HCT116 (cell line): ENCODE data around the gene PGM3. TPM values are rescaled to one million over a fixed set of nuclear protein-coding genes. Genes with fewer than 3 reads are reported as not detected.

Source experiments
- ATAC-seq: fragments of 200-7000 bp; cut with Tn5 transposase; 2 replicates; pipeline ENCODE4 v1.9.1; 2020; ENCODE audit warnings: mild to moderate bottlenecking, moderate library complexity
- BruUV-seq: library from RNA; stranded (reverse); fragments of 400-500 nt; replicated peaks from 2 replicates; lab custom pipeline; 2021; lab: Mats Ljungman, UMichigan
- CTCF ChIA-PET: fragments of 300-600 bp; sonication (Branson Sonifier 250); formaldehyde crosslinking; loops from one replicate; lab custom pipeline; 2021; ENCODE audit warnings: antibody characterized with exemption; lab: Charles Lee
- POLR2A ChIA-PET: fragments of 300-600, 350-600 bp; sonication (Branson Sonifier 250); formaldehyde crosslinking; loops from one replicate; lab custom pipeline; 2021; ENCODE audit warnings: antibody characterized with exemption; lab: Charles Lee
- RAD21 ChIA-PET, 2 experiments: fragments of 300-600 bp; sonication (Branson Sonifier 250); formaldehyde crosslinking; loops; one replicate each; lab custom pipeline; 2023; ENCODE audit warnings: low total read pairs in 2 of 2; ENCODE audit not compliant: uncharacterized antibody in 2 of 2, unreplicated experiment in 2 of 2, low non-redundant PET in 1 of 2; lab: Charles Lee
- DNase-seq: peaks from one replicate; pipeline ENCODE4 v3.0.0-alpha.2; 2010; ENCODE audit warnings: low read depth, low spot score
- H2AFZ ChIP-seq: fragments of 200-600 bp; shearing (Covaris generic), sonication (generic); 2 replicates; pipeline ENCODE4 v1.6.1; 2017; ENCODE audit warnings: low read depth, mixed run types, mixed read lengths, antibody characterized with exemption, low read length; ENCODE audit not compliant: poor library complexity, severe bottlenecking
- H3K27ac ChIP-seq: 2 replicates; pipeline ENCODE4 v1.5.1; 2012; ENCODE audit warnings: low read depth, low read length
- H3K27me3 ChIP-seq: fragments of 200-600 bp; sonication (generic); 2 replicates; pipeline ENCODE4 v1.6.1; 2016; ENCODE audit warnings: mixed run types, low read length, mixed read lengths; ENCODE audit not compliant: insufficient read depth
- H3K36me3 ChIP-seq, 2 experiments: fragments of 200-500 bp in 1 of 2; fragments of 200-600 bp in 1 of 2; sonication (Bioruptor generic) in 1 of 2; sonication (generic) in 1 of 2; 2 replicates each; pipeline versions ENCODE4 v1.5.1 to v1.6.1; 2014 to 2016; ENCODE audit warnings: low read length in 2 of 2, inconsistent platforms in 1 of 2, mixed read lengths in 1 of 2, mixed run types in 1 of 2; ENCODE audit not compliant: insufficient read depth in 2 of 2, control insufficient read depth in 1 of 2
- H3K4me1 ChIP-seq, 2 experiments: fragments of 200-600 bp in 1 of 2; sonication (generic) in 1 of 2; 2 replicates each; pipeline versions ENCODE4 v1.5.1 to v1.6.1; 2012 to 2017; ENCODE audit warnings: low read length in 2 of 2, inconsistent platforms in 1 of 2, mild to moderate bottlenecking in 1 of 2, mixed read lengths in 1 of 2, mixed run types in 1 of 2, moderate library complexity in 1 of 2; ENCODE audit not compliant: insufficient read depth in 2 of 2, control insufficient read depth in 1 of 2
- H3K4me2 ChIP-seq: fragments of 200-600 bp; sonication (generic); 2 replicates; pipeline ENCODE4 v1.6.1; 2017; ENCODE audit warnings: mixed run types, low read length, mixed read lengths
- H3K4me3 ChIP-seq, 2 experiments: fragments of 200-600 bp in 1 of 2; sonication (generic) in 1 of 2; replicated peaks in 1 of 2; 2 replicates each; pipeline ENCODE4 v1.5.1; 2011 to 2016; ENCODE audit warnings: low read length in 2 of 2, control low read depth in 1 of 2, low read depth in 1 of 2, mild to moderate bottlenecking in 1 of 2, mixed read lengths in 1 of 2, mixed run types in 1 of 2
- H3K79me2 ChIP-seq: fragments of 200-600 bp; sonication (generic); 2 replicates; pipeline ENCODE4 v1.6.1; 2017; ENCODE audit warnings: mild to moderate bottlenecking, mixed run types, low read length, moderate library complexity, mixed read lengths; ENCODE audit not compliant: insufficient read depth
- H3K9ac ChIP-seq: fragments of 200-600 bp; sonication (generic); 2 replicates; pipeline ENCODE4 v1.6.1; 2016; ENCODE audit warnings: low read length, mixed read lengths
- H3K9me2 ChIP-seq: fragments of 200-600 bp; sonication (generic), shearing (Covaris generic); 2 replicates; pipeline ENCODE4 v1.6.1; 2017; ENCODE audit warnings: mixed run types, mild to moderate bottlenecking, moderate library complexity; ENCODE audit not compliant: insufficient read depth
- H3K9me3 ChIP-seq, 2 experiments: fragments of 200-500 bp in 1 of 2; fragments of 200-600 bp in 1 of 2; sonication (Bioruptor generic) in 1 of 2; sonication (generic) in 1 of 2; 2 replicates each; pipeline ENCODE4 v1.6.1; 2014 to 2017; ENCODE audit warnings: low read length in 2 of 2, mixed read lengths in 2 of 2, inconsistent platforms in 1 of 2, low read depth in 1 of 2, mild to moderate bottlenecking in 1 of 2, mixed run types in 1 of 2, moderate library complexity in 1 of 2; ENCODE audit not compliant: control insufficient read depth in 1 of 2, insufficient read depth in 1 of 2
- H4K20me1 ChIP-seq: fragments of 200-600 bp; sonication (generic), shearing (Covaris generic); 2 replicates; pipeline ENCODE4 v1.6.1; 2017; ENCODE audit warnings: mixed run types, mild to moderate bottlenecking, moderate library complexity; ENCODE audit not compliant: insufficient read depth
- CBX3 ChIP-seq: IDR thresholded peaks from 2 replicates; pipeline ENCODE4 v1.6.1; 2012; ENCODE audit warnings: low read depth
- ELF1 ChIP-seq: IDR thresholded peaks from 2 replicates; pipeline ENCODE4 v1.6.1; 2012; ENCODE audit warnings: low read depth, borderline replicate concordance
- EZH2 ChIP-seq: fragments of 200-600 bp; sonication (generic); IDR thresholded peaks from 2 replicates; pipeline ENCODE4 v1.6.1; 2017; ENCODE audit warnings: antibody characterized with exemption, mixed run types
- EZH2phosphoT487 ChIP-seq: fragments of 200-600 bp; IDR thresholded peaks from 2 replicates; pipeline ENCODE4 v1.6.1; 2018; ENCODE audit warnings: antibody characterized with exemption, borderline replicate concordance
- POLR2AphosphoS5 ChIP-seq: IDR thresholded peaks from 2 replicates; pipeline ENCODE4 v1.6.1; 2011; ENCODE audit warnings: mild to moderate bottlenecking, low read depth, low read length, moderate library complexity
- RAD21 ChIP-seq: IDR thresholded peaks from 2 replicates; pipeline ENCODE4 v1.6.1; 2012; ENCODE audit warnings: low read depth, mild to moderate bottlenecking
- SP1 ChIP-seq: IDR thresholded peaks from 2 replicates; pipeline ENCODE4 v1.6.1; 2012; ENCODE audit warnings: low read depth
- TCF7L2 ChIP-seq: IDR thresholded peaks from 2 replicates; pipeline ENCODE4 v1.7.0; 2011; ENCODE audit warnings: borderline replicate concordance, inconsistent platforms; ENCODE audit not compliant: insufficient read depth, insufficient read length; ENCODE audit errors: extremely low read depth
- YY1 ChIP-seq: IDR thresholded peaks from 2 replicates; pipeline ENCODE4 v1.6.1; 2011; ENCODE audit warnings: low read length, low read depth, moderate library complexity, mild to moderate bottlenecking; ENCODE audit not compliant: insufficient replicate concordance; ENCODE audit errors: extremely low read depth
- intact Hi-C: fragments of 100-400 bp; cut with micrococcal nuclease; formaldehyde crosslinking; loops from 2 replicates; pipeline ENCODE4 v1.10.0; 2022
- total RNA-seq: library from RNA; stranded (reverse); gene quantifications from one replicate; pipeline ENCODE4 v1.2.1, GENCODE V29; 2021; ENCODE audit not compliant: unreplicated experiment
- TF ChIP-seq, protein P1 (sequence below): IDR thresholded peaks from 2 replicates; pipeline ENCODE4 v1.6.1; 2012; ENCODE audit warnings: low read depth

PGM3 gene
- total RNA-seq, 1 experiment from 2014 or later, result 63.5 TPM

GRCh38 chr6:83138758-83139157 lies 54.3 kb downstream of the PGM3 start:
- no peak overlapping the region for H2AFZ ChIP-seq
- ChIA-PET POLR2A (no interaction called here), CTCF (no interaction called here), RAD21 (no interaction called here)
- no peak overlapping the region for H3K4me2 ChIP-seq
- ATAC-seq (no peak), DNase-seq (no peak)
- no peak overlapping the region for H3K27ac ChIP-seq
- BruUV-seq, result no TSS peak
- TF ChIP-seq CBX3 (no peak), YY1 (no peak), RAD21 (no peak), TCF7L2 (no peak), SP1 (no peak), EZH2 (no peak), ELF1 (no peak), POLR2AphosphoS5 (no peak)
- H3K9ac ChIP-seq, result no peak overlapping the region
- H3K27me3 ChIP-seq, result no peaks in the 10 kb centered on the region
- no peaks in the 10 kb centered on the region for H3K9me3 ChIP-seq
- no peaks in the 10 kb centered on the region for H3K9me2 ChIP-seq
- H3K4me3 ChIP-seq, result no peak overlapping the region
- no peaks in the 10 kb centered on the region for H4K20me1 ChIP-seq
- no peaks in the 10 kb centered on the region for H3K4me1 ChIP-seq
- no peaks in the 10 kb centered on the region for H3K36me3 ChIP-seq
- intact Hi-C loops, result no loop called here
- H3K79me2 ChIP-seq, result no peaks in the 10 kb centered on the region

- CTCF ChIA-PET, result no interaction called here
- POLR2A ChIA-PET, result no interaction called here
These were observed 54.8 kb downstream of the PGM3 start for GRCh38 chr6:83138118-83138722.

More at GRCh38 chr6:83138118-83138722, 54.8 kb downstream of the PGM3 start:
- intact Hi-C loops, result no loop called here
- Histone ChIP-seq H3K9me3 (no peaks in the 10 kb centered on the region), H3K27me3 (no peaks in the 10 kb centered on the region), H3K4me3 (no peak overlapping the region), H3K4me1 (no peaks in the 10 kb centered on the region), H3K9ac (no peak overlapping the region), H2AFZ (no peak overlapping the region), H3K79me2 (no peaks in the 10 kb centered on the region), H3K27ac (no peak overlapping the region), H3K9me2 (no peaks in the 10 kb centered on the region), H3K36me3 (no peaks in the 10 kb centered on the region), H3K4me2 (no peak overlapping the region), H4K20me1 (no peaks in the 10 kb centered on the region)
- DNase-seq, result no peak
- BruUV-seq, result no TSS peak
- RAD21 ChIA-PET, result no interaction called here
- no peak for ATAC-seq
- TF ChIP-seq TCF7L2 (no peak), ELF1 (no peak), EZH2phosphoT487 (no peak)
- TF ChIP-seq, protein P1, sequence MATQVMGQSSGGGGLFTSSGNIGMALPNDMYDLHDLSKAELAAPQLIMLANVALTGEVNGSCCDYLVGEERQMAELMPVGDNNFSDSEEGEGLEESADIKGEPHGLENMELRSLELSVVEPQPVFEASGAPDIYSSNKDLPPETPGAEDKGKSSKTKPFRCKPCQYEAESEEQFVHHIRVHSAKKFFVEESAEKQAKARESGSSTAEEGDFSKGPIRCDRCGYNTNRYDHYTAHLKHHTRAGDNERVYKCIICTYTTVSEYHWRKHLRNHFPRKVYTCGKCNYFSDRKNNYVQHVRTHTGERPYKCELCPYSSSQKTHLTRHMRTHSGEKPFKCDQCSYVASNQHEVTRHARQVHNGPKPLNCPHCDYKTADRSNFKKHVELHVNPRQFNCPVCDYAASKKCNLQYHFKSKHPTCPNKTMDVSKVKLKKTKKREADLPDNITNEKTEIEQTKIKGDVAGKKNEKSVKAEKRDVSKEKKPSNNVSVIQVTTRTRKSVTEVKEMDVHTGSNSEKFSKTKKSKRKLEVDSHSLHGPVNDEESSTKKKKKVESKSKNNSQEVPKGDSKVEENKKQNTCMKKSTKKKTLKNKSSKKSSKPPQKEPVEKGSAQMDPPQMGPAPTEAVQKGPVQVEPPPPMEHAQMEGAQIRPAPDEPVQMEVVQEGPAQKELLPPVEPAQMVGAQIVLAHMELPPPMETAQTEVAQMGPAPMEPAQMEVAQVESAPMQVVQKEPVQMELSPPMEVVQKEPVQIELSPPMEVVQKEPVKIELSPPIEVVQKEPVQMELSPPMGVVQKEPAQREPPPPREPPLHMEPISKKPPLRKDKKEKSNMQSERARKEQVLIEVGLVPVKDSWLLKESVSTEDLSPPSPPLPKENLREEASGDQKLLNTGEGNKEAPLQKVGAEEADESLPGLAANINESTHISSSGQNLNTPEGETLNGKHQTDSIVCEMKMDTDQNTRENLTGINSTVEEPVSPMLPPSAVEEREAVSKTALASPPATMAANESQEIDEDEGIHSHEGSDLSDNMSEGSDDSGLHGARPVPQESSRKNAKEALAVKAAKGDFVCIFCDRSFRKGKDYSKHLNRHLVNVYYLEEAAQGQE, result no peak
